HK-2 (cell line): Measurements from ENCODE around the gene TNNT3.

Experiments
- DNase-seq: peaks from one replicate; pipeline ENCODE4 v3.0.0-alpha.2; 2018; ENCODE audit not compliant: unreplicated experiment

Gene TNNT3

GRCh38 chr11:1953489-1954266 lies 34.2 kb downstream of the TNNT3 start:
- no peak for DNase-seq

GRCh38 chr11:1958367-1958766 lies 38.9 kb downstream of the TNNT3 start:
- DNase-seq, result no peak

GRCh38 chr11:1959786-1960185 lies 40.3 kb downstream of the TNNT3 start:
- DNase-seq, result no peak

DNA sequence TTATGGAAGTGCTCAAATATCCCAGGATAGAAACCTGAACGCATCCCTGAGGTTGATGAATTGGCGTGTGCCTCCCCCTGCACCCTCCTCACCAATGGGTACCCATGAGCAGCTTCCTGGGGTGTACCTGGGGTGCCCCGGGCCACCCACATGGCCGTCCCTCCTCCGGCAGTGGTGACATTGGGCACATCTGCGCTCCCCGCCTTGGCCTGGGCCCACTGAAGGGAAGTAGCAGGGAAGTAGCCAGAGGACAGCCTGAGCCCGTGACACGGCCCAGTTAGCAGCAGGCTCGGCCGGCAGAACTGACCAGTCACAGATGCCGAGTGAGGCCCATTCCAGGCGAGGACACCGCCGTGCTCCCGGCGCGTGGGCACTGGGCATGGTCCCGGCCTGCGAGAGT lies 44.4 kb downstream of the TNNT3 start:
- DNase-seq, result no peak

GRCh38 chr11:1964348-1964747 lies 44.8 kb downstream of the TNNT3 start:
- DNase-seq, result no peak

DNA sequence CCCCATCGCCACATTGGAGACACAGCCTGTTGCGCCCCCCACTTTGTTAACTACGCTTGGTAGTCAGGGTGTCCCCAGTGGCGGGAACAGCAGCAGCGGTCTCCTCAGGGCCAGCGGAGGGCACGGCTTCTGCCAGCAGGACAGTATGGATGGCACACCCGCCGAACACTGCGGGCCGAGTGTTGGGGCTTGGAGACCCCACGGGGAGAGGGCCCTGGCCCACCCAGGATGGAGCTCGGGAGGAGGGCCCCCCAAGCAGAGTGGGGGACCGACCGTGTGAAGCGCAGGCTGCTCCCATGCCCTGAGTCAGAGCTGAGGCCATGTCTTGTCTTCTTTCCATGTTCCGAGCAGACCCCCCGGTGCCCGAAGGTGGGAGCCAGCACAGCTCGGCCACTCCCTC lies 45.5 kb downstream of the TNNT3 start:
- no peak for DNase-seq

- DNase-seq, result no peak
Measured at GRCh38 chr11:1966531-1966930, 47.0 kb downstream of the TNNT3 start.

GRCh38 chr11:1967641-1968225 lies 48.2 kb downstream of the TNNT3 start:
- DNase-seq, result no peak

GRCh38 chr11:1968454-1969002 lies 49.0 kb downstream of the TNNT3 start:
- DNase-seq, result no peak

DNA sequence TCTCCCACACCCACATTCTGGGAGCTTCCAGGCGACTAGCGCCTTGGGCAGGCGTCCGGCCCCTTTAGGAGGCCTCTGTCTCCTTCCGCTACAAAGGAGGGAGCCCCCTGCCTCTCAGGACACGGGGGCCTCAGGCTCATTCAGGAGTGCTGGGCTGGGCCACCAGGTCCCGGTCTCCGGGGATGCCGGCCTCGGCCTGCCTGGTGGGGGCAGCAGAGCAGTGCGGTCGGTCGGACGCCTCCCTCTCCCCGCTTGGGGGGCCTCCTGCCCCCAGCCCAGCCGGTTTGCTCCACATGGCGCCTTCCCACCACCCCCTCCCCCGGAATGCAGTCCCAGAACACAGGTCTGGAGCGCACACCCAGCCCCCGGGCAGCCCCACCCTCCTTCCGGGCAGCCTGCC lies 49.5 kb downstream of the TNNT3 start:
- no peak for DNase-seq

GRCh38 chr11:1969776-1970175 lies 50.3 kb downstream of the TNNT3 start:
- no peak for DNase-seq

DNA sequence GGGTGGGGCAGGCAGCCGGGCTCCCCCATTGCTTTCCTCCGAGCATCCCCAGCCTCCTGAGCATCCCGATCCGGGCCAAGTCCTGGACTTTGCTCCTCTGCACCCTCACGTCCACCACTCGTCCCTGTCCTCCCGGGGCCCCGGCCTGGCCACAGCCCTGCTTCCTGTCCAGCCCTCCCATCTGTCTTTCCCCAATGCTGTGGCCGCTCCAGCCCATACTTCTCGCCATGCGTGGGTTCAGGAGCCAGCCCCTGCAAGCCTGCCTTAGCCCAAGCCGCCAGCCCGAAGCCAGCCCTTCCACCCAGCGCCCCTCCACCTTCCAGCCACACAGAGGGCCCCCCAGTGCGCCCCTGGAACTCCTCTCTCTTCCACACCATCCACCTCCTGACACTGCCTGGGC lies 51.5 kb downstream of the TNNT3 start:
- no peak for DNase-seq

- DNase-seq, result no peak
Measured at GRCh38 chr11:1975185-1975584, 55.7 kb downstream of the TNNT3 start.

DNA sequence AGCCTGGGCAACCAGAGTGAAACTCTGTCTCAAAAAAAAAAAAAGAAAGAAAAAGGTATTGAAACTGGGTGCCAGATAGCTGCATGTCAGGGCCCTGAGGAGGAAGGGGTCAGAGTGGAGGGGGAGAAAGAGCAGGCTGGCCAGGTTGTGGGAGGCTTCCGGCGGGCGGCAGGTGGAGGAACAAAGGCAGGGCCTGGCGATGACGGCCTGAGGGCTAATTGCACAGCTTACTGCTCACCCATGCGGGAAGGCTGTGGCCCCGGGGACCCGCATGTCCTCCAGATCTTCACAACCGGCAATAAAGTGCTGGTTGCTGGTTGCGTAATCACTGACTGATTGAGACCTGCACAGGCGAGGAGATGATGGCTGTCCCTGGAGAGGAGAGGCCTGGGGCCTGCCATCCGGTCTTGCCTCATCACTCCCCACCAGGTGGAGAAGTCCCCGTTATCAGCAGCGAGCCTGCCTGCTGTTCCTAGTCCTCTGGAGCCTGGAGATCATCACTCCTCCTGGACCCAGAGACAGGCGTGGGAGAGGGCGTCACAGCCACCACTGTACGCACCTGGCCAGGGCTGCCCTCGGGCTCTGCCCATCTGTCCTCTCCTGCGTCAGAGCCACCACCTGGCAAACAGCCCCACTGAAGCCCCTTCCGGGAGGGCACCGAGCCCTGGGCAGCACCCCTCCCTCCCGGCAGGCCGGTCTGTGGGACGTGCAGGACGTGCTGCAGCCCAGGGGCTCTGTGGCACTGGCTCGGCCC lies 59.4 kb downstream of the TNNT3 start:
- no peak for DNase-seq

- no peak for DNase-seq
Measured at GRCh38 chr11:1979607-1980006, 60.1 kb downstream of the TNNT3 start.

DNA sequence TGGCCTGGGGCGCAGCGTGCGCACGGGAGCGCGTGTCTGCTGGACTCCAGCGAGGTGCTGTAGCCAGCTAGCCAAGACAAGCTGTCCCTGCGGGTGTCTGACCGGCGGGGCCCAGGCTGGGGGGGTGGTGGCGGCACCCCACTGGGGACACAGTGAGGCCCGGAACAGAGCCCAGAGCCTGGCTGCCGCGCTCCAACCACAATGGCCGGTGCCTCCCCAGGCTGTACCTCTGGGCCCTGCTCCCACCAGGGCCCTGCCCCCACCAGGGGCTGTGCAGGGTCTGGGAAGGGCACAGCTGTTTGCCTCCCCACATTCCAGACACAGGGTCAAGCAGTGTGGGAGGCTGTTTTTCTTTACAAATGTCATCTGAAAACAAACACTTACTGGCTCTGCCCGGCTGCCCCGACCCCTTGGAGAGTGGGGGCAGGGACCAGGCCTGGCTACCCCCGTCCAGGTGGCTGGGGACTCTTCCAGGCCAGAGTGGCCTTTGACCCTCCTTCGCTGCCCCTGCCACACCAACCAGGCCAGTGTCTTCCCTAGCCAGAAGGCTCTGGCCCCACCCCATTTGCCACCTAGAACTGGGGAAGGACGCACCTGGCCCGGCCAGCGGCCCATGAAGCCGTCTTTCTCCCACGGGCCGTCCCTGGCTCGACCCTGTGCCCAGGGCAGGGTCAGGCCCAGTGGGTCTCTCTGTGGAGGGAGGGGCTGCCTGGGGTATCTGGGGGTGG lies 63.5 kb downstream of the TNNT3 start:
- DNase-seq, result no peak

DNA sequence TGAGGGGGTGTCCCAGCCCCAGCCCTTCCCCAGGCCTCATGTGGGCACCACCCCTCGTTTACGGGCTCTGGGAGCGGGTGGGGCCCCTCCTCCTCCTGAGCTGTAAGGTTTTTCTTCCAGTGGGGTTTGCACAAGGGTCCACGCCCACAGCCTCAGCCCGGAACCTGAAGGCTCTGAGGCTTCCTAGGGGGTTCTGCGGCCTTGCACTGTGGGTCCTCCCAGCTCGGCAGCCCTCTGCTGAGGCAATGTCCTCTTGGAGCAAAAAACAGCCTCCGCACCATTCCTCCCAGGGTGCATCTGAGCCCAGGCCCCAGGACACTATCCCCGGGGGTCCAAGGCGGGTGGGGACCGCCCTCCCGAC lies 64.1 kb downstream of the TNNT3 start:
- DNase-seq, result no peak

DNA sequence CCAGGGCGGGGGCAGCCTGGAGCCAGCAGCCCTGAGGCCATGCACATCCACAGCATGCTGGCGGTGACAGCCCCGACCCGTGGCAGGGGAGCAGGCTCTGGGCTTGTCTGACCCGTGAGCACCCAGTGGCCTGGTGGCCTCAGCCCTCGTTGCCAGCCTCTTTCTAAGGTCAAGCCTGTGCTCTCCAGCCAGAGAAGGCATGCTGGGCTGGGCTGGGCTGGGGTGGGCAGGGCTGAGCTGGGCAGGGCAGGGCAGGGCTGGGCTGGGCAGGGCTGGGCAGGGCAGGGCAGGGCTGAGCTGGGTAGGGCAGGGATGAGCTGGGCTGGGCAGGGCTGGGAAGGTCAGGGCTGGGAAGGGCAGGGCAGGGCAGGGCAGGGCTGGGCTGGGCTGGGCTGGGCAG lies 67.5 kb downstream of the TNNT3 start:
- no peak for DNase-seq

DNA sequence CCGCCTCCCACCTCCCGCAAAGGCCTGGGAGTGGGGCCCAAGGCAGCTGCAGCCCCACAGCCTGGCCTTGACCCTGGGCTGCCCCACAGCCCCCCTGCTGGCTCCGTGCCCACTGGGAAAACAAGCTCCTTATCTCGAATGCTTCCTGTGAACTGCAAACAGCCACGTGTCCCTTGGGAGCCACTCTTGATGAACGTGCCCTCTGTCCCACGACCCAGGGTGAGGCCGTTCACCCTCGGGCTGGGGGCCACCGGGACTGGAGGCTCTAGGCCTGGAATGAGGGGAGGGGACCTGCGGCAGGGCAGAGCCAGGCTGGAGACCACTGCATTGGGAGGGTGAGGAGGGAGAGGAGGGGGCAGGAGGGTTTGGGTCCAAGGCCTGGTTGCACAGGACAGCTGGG lies 68.7 kb downstream of the TNNT3 start:
- no peak for DNase-seq
